ENCODE measurements around the gene PADI1.

DNA sequence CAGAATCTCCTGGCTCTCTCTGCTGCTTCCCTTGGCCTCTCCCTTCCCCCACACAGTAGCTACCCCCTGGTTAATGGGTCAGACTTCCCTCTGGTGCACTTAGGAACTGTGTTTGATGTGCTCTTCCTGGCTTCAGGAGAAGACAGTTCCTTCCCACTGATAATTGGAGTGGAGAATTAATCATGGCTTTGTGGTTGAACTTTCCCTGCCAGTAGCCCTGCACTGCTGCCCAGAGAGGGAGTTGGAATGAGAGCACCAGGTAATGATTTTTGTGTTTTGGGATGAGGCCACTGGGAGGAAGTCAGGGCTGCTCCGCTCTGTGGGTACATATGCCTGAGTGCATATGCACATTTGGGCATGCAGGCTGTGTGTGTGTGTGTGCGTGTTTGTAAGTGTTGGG, 46.0 kb upstream of the PADI1 start:
- TF ChIP-seq, protein P1, sequence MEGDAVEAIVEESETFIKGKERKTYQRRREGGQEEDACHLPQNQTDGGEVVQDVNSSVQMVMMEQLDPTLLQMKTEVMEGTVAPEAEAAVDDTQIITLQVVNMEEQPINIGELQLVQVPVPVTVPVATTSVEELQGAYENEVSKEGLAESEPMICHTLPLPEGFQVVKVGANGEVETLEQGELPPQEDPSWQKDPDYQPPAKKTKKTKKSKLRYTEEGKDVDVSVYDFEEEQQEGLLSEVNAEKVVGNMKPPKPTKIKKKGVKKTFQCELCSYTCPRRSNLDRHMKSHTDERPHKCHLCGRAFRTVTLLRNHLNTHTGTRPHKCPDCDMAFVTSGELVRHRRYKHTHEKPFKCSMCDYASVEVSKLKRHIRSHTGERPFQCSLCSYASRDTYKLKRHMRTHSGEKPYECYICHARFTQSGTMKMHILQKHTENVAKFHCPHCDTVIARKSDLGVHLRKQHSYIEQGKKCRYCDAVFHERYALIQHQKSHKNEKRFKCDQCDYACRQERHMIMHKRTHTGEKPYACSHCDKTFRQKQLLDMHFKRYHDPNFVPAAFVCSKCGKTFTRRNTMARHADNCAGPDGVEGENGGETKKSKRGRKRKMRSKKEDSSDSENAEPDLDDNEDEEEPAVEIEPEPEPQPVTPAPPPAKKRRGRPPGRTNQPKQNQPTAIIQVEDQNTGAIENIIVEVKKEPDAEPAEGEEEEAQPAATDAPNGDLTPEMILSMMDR (IDR thresholded peaks at IDR 0.05; ENCODE audit: borderline replicate concordance, extremely low read depth, low read length, poor library complexity, severe bottlenecking): no peak
- no peak for TF ChIP-seq EZH2 (IDR thresholded peaks at IDR 0.05; ENCODE audit: borderline replicate concordance, low read depth, low read length, severe bottlenecking)
